ENCODE data around the gene PPFIBP1. TPM values are rescaled to one million over a fixed set of nuclear protein-coding genes. Genes with fewer than 3 reads are reported as not detected.

The PPFIBP1 gene
- total and polyA plus RNA-seq, 2 of the 4 experiments (the other 2 are of a cell fraction) = 30.4 to 72.2 TPM

DNA sequence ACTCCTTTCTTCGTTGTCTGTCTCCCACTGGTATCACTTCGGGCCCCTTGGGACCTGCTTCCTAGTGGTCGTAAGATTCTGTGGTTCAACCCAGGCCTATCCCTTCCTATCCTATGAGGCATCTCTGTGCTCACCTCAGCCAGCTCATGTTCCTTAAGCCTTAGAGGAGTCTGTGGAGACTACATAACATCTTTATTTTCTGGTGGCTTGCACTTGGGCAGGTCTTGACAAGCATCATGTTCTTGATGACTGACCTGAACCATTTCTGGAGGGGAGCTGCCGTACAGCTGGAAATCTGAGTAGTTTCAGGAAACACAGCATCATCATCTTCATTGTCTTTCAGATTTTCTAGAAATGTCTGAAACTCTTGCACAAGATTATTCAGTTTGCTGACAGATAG is 69.3 kb downstream of the PPFIBP1 start:
- Histone ChIP-seq H4K20me1 (ENCODE audit: insufficient read depth, low read length) (peaks cover 16% of the 10 kb centered on the region), H3K79me1 (ENCODE audit: low read depth in 1 of 2, low read length in 2 of 2) (peaks cover 28 to 79% of the 10 kb centered on the region in 2 experiments), H2BK15ac (ENCODE audit: low read depth, low read length) (0 out of 3 replicates have a peak overlapping the region, but pooled peaks have one; percentile 49), H3K27ac (ENCODE audit: insufficient read depth, low read length) (no peak overlapping the region), H3K36me3 (ENCODE audit: control insufficient read depth, insufficient read depth, low read length) (no peaks in the 10 kb centered on the region; the same call in 1 of the 2 replicates), H2BK5ac (ENCODE audit: low read depth, low read length, poor library complexity, severe bottlenecking) (no peak overlapping the region), H3K4me1 (ENCODE audit: control insufficient read depth, insufficient read depth, low read length) (peaks cover 7% of the 10 kb centered on the region), H4K8ac (ENCODE audit: low read depth in 2 of 2, low read length in 2 of 2) (no peak overlapping the region), H3K4ac (ENCODE audit: low read depth, low read length) (0 out of 2 replicates have a peak overlapping the region, but pooled peaks have one; percentile 2), H3K4me2 (ENCODE audit: low read depth, low read length) (no peak overlapping the region), H2AK5ac (ENCODE audit: low read depth, low read length) (peak overlapping the region; percentile 7; the same call in 1 of the 2 replicates), H3K56ac (ENCODE audit: extremely low read depth, insufficient read depth, low read length) (no peak overlapping the region), H2AFZ (replicated peaks; ENCODE audit: low read length, poor library complexity) (no peak overlapping the region), H3K23ac (ENCODE audit: low read depth, low read length) (peak overlapping the region; percentile 65; the same call in 1 of the 2 replicates), H3K18ac (ENCODE audit: low read depth, low read length) (no peak overlapping the region), H4K91ac (ENCODE audit: insufficient read depth, low read depth, low read length) (no peak overlapping the region), H4K5ac (ENCODE audit: low read depth, low read length) (no peak overlapping the region), H3K27me3 (ENCODE audit: control insufficient read depth, insufficient read depth, low read length) (no peaks in the 10 kb centered on the region), H3K9me3 (ENCODE audit: control insufficient read depth, insufficient read depth, low read length) (no peaks in the 10 kb centered on the region), H3K4me3 (ENCODE audit: insufficient read depth, low read depth, low read length) (no peak overlapping the region), H3K9me1 (ENCODE audit: insufficient read depth, low read length) (peaks cover 12% of the 10 kb centered on the region), H2BK120ac (ENCODE audit: low read depth, low read length) (no peak overlapping the region), H2BK20ac (ENCODE audit: low read depth, low read length) (no peak overlapping the region), H3K14ac (replicated peaks; ENCODE audit: low read depth, low read length) (peak overlapping the region; percentile 2; the same call in 1 of the 2 replicates), H2AK9ac (replicated peaks; ENCODE audit: low read depth, low read length, poor library complexity) (no peak overlapping the region), H3K9ac (ENCODE audit: low read depth, low read length) (no peak overlapping the region)
- ChIA-PET CTCF (interaction anchor here (0.8 kb wide), 1 partner anchor 105 kb away, joined by 3 read pairs; no protein-coding TSS in a partner anchor), POLR2A (ENCODE audit: unreplicated experiment) (no interaction called here)
- no peak for ATAC-seq (ENCODE audit: low read depth)
- no TSS peak for BruUV-seq (replicated peaks)
- no CpG with 5 or more reads among the region's 4 CpGs for WGBS, 2 experiments (ENCODE audit: extremely low coverage in 2 of 2, insufficient read length in 1 of 2)
- dilution Hi-C loops (cut with HindIII; ENCODE audit: low sequenced_read_pairs, unreplicated experiment) (no loop called here), in situ Hi-C loops (cut with MboI; ENCODE audit: low sequenced_read_pairs) (no loop called here), intact Hi-C loops (cut with micrococcal nuclease) (no loop called here)
- DNase-seq = no peak
- TF ChIP-seq MAZ (IDR thresholded peaks at IDR 0.05; ENCODE audit: borderline replicate concordance, low read depth, low read length) = no peak
- TF ChIP-seq ELK1 (IDR thresholded peaks at IDR 0.05; ENCODE audit: borderline replicate concordance, low read depth, low read length) = no peak
- TF ChIP-seq RCOR1 (IDR thresholded peaks at IDR 0.05; ENCODE audit: insufficient replicate concordance, low read length) = no peak
- TF ChIP-seq MAFK (IDR thresholded peaks at IDR 0.05; ENCODE audit: low read depth, low read length) = no peak
- no peak for TF ChIP-seq CEBPB (IDR thresholded peaks at IDR 0.05; ENCODE audit: low read depth, low read length)
- TF ChIP-seq, protein P1, sequence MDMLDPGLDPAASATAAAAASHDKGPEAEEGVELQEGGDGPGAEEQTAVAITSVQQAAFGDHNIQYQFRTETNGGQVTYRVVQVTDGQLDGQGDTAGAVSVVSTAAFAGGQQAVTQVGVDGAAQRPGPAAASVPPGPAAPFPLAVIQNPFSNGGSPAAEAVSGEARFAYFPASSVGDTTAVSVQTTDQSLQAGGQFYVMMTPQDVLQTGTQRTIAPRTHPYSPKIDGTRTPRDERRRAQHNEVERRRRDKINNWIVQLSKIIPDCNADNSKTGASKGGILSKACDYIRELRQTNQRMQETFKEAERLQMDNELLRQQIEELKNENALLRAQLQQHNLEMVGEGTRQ (IDR thresholded peaks at IDR 0.05; ENCODE audit: low read depth, low read length) = no peak
- TF ChIP-seq RFX5 (IDR thresholded peaks at IDR 0.05; ENCODE audit: low read depth, low read length) = no peak
- no peak for TF ChIP-seq CHD1 (IDR thresholded peaks at IDR 0.05; ENCODE audit: low read depth, low read length)
- no peak for TF ChIP-seq SMC3 (IDR thresholded peaks at IDR 0.05; ENCODE audit: low read depth, low read length)
- no peak for TF ChIP-seq MXI1 (IDR thresholded peaks at IDR 0.05; ENCODE audit: borderline replicate concordance, low read depth, low read length)

Measured in IMR-90 (cell line).